Mesenchymal stem cell (in vitro differentiated cells and primary cell): ENCODE data around the gene OR1E1. TPM values are rescaled to one million over a fixed set of nuclear protein-coding genes. Genes with fewer than 3 reads are reported as not detected.
"Not testable (repeated sequence)": the region's sequence is repeated elsewhere in the genome, so short reads cannot be mapped to it uniquely, and the experiment has no call there.

Source experiments
- DNase-seq: peaks from one replicate; pipeline ENCODE4 v3.0.0-alpha.2; 2013
- H2AFZ ChIP-seq: one replicate; pipeline ENCODE4 v1.6.1; 2013; ENCODE audit warnings: low read depth, mild to moderate bottlenecking, control low read depth, inconsistent platforms, low read length, moderate library complexity
- H2AK5ac ChIP-seq: 2 replicates; pipeline ENCODE4 v1.6.1; 2013; ENCODE audit warnings: low read length, moderate library complexity, mild to moderate bottlenecking, inconsistent platforms; ENCODE audit not compliant: severe bottlenecking
- H2BK120ac ChIP-seq: one replicate; pipeline ENCODE4 v1.6.1; 2013; ENCODE audit warnings: low read depth, mild to moderate bottlenecking, inconsistent platforms, low read length, moderate library complexity
- H2BK12ac ChIP-seq, 2 experiments: one replicate each; pipeline ENCODE4 v1.6.1; 2013; ENCODE audit warnings: inconsistent platforms in 2 of 2, low read length in 2 of 2, mild to moderate bottlenecking in 2 of 2, moderate library complexity in 2 of 2, control low read depth in 1 of 2
- H2BK15ac ChIP-seq: one replicate; pipeline ENCODE4 v1.6.1; 2013; ENCODE audit warnings: mild to moderate bottlenecking, low read depth, inconsistent platforms; ENCODE audit not compliant: poor library complexity, severe bottlenecking
- H2BK5ac ChIP-seq: 2 replicates; pipeline ENCODE4 v1.6.1; 2013; ENCODE audit warnings: low read depth, mild to moderate bottlenecking, low read length, control low read depth, inconsistent platforms; ENCODE audit not compliant: poor library complexity, severe bottlenecking
- H3K14ac ChIP-seq, 2 experiments: one replicate each; pipeline ENCODE4 v1.6.1; 2013; ENCODE audit warnings: inconsistent platforms in 2 of 2, low read length in 2 of 2, control low read depth in 1 of 2, mild to moderate bottlenecking in 1 of 2, moderate library complexity in 1 of 2
- H3K18ac ChIP-seq, 2 experiments: one replicate each; pipeline ENCODE4 v1.6.1; 2013; ENCODE audit warnings: inconsistent platforms in 2 of 2, low read length in 2 of 2, control low read depth in 1 of 2, low read depth in 1 of 2, mild to moderate bottlenecking in 1 of 2
- H3K23ac ChIP-seq, 2 experiments: one replicate each; pipeline ENCODE4 v1.6.1; 2013; ENCODE audit warnings: inconsistent platforms in 2 of 2, low read length in 2 of 2, mild to moderate bottlenecking in 2 of 2, moderate library complexity in 2 of 2, control low read depth in 1 of 2
- H3K27ac ChIP-seq: 2 replicates; pipeline ENCODE4 v1.5.1; 2013; ENCODE audit warnings: mild to moderate bottlenecking, moderate library complexity, low read length, control low read depth, inconsistent platforms; ENCODE audit not compliant: poor library complexity, severe bottlenecking
- H3K27me3 ChIP-seq, 2 experiments: 2 replicates each; pipeline versions ENCODE4 v1.6.1 to v1.7.0; 2013; ENCODE audit warnings: low read length in 2 of 2, mild to moderate bottlenecking in 2 of 2, moderate library complexity in 2 of 2, control low read depth in 1 of 2, inconsistent platforms in 1 of 2; ENCODE audit not compliant: control insufficient read depth in 1 of 2, insufficient read depth in 1 of 2
- H3K36me3 ChIP-seq, 2 experiments: 2 replicates each; pipeline versions ENCODE4 v1.6.1 to v1.7.0; 2013; ENCODE audit warnings: low read length in 2 of 2, control low read depth in 1 of 2, inconsistent platforms in 1 of 2, low read depth in 1 of 2, mild to moderate bottlenecking in 1 of 2; ENCODE audit not compliant: insufficient read depth in 2 of 2, control insufficient read depth in 1 of 2
- H3K4ac ChIP-seq, 2 experiments: one replicate each; pipeline ENCODE4 v1.6.1; 2013; ENCODE audit warnings: inconsistent platforms in 2 of 2, low read length in 2 of 2, mild to moderate bottlenecking in 2 of 2, moderate library complexity in 2 of 2, control low read depth in 1 of 2, low read depth in 1 of 2
- H3K4me1 ChIP-seq: 2 replicates; pipeline ENCODE4 v1.6.1; 2013; ENCODE audit warnings: low read depth, low read length, control low read depth; ENCODE audit not compliant: control insufficient read depth, insufficient read depth
- H3K4me2 ChIP-seq: 2 replicates; pipeline ENCODE4 v1.6.1; 2013; ENCODE audit warnings: low read length, mild to moderate bottlenecking, inconsistent platforms; ENCODE audit not compliant: poor library complexity, severe bottlenecking
- H3K4me3 ChIP-seq, 2 experiments: 2 replicates each; pipeline versions ENCODE4 v1.5.1 to v1.7.0; 2013; ENCODE audit warnings: low read length in 2 of 2, mild to moderate bottlenecking in 2 of 2, control low read depth in 1 of 2, low read depth in 1 of 2; ENCODE audit not compliant: insufficient read depth in 1 of 2
- H3K79me1 ChIP-seq: replicated peaks from 2 replicates; pipeline ENCODE4 v1.6.1; 2013; ENCODE audit warnings: mild to moderate bottlenecking, control low read depth, low read length, inconsistent platforms; ENCODE audit not compliant: poor library complexity, severe bottlenecking
- H3K9ac ChIP-seq: 2 replicates; pipeline ENCODE4 v1.7.0; 2013; ENCODE audit warnings: mild to moderate bottlenecking, low read length, moderate library complexity
- H3K9me3 ChIP-seq: 2 replicates; pipeline ENCODE4 v1.7.0; 2013; ENCODE audit warnings: mild to moderate bottlenecking, low read length; ENCODE audit not compliant: control insufficient read depth
- H4K8ac ChIP-seq: one replicate; pipeline ENCODE4 v1.6.1; 2013; ENCODE audit warnings: inconsistent platforms, mild to moderate bottlenecking, low read length, moderate library complexity
- H4K91ac ChIP-seq: one replicate; pipeline ENCODE4 v1.6.1; 2013; ENCODE audit warnings: mild to moderate bottlenecking, low read length, inconsistent platforms
- WGBS: methylation state at CpG from one replicate; pipeline ENCODE4 v1.1.7; 2013; ENCODE audit warnings: mixed read lengths; 5-methylcytosine and 5-hydroxymethylcytosine counted together
- small RNA-seq: library from polyadenylated mRNA; stranded (forward); fragments of <200 nt; extraction: miRNeasy Mini kit (QIAGEN cat#:217004); gene quantifications from one replicate; pipeline ENCODE3, GENCODE V24; 2013; ENCODE audit warnings: low read depth

The OR1E1 gene

GRCh38 chr17:3381957-3382356 lies 16.3 kb downstream of the OR1E1 start:
- H3K4me1 ChIP-seq = no peaks in the 10 kb centered on the region
- no peak overlapping the region for H3K4me2 ChIP-seq
- H2AK5ac ChIP-seq = no peak overlapping the region
- H2BK5ac ChIP-seq = no peak overlapping the region
- H2BK12ac ChIP-seq = no peak overlapping the region
- no peak overlapping the region for H2AFZ ChIP-seq
- H3K27me3 ChIP-seq = peaks cover 0 to 6% of the 10 kb centered on the region in 2 experiments
- no peak overlapping the region for H3K4me3 ChIP-seq
- H3K27ac ChIP-seq = no peak overlapping the region
- no peaks in the 10 kb centered on the region for H3K36me3 ChIP-seq
- H3K9me3 ChIP-seq = peaks cover 2% of the 10 kb centered on the region
- no peak overlapping the region for H4K8ac ChIP-seq
- no peak overlapping the region for H3K23ac ChIP-seq
- H3K9ac ChIP-seq = no peak overlapping the region
- H3K18ac ChIP-seq = no peak overlapping the region
- no peak overlapping the region for H3K14ac ChIP-seq
- no peak overlapping the region for H3K4ac ChIP-seq
- 76% methylated on average over 5 of the region's 5 CpGs for WGBS
- H2BK15ac ChIP-seq = no peak overlapping the region
- H3K79me1 ChIP-seq = no peaks in the 10 kb centered on the region
- DNase-seq = no peak
- H4K91ac ChIP-seq = no peak overlapping the region
- H2BK120ac ChIP-seq = no peak overlapping the region

- Histone ChIP-seq H4K91ac (no peak overlapping the region), H3K14ac (no peak overlapping the region), H2BK120ac (no peak overlapping the region), H2AK5ac (no peak overlapping the region), H3K4me1 (no peaks in the 10 kb centered on the region), H2BK15ac (no peak overlapping the region), H3K79me1 (no peaks in the 10 kb centered on the region), H3K27me3 (no peaks in the 10 kb centered on the region), H4K8ac (no peak overlapping the region), H2BK12ac (no peak overlapping the region), H3K36me3 (no peaks in the 10 kb centered on the region), H3K9ac (no peak overlapping the region), H3K9me3 (peaks cover 9% of the 10 kb centered on the region), H3K18ac (no peak overlapping the region), H3K27ac (no peak overlapping the region), H3K4me2 (no peak overlapping the region), H3K23ac (no peak overlapping the region), H2AFZ (no peak overlapping the region), H3K4me3 (no peak overlapping the region), H3K4ac (no peak overlapping the region), H2BK5ac (no peak overlapping the region)
- DNase-seq = no peak
- WGBS = 58% methylated on average over 8 of the region's 8 CpGs
Measured at GRCh38 chr17:3378321-3378720, 19.9 kb downstream of the OR1E1 start.

- not testable (repeated sequence) for H2AFZ ChIP-seq, H3K27me3 ChIP-seq, H3K4ac ChIP-seq, H3K14ac ChIP-seq, H2BK5ac ChIP-seq, H4K8ac ChIP-seq, H3K4me1 ChIP-seq, H3K4me3 ChIP-seq, H3K27ac ChIP-seq, H3K36me3 ChIP-seq, H3K9ac ChIP-seq, H4K91ac ChIP-seq, H2AK5ac ChIP-seq, H2BK12ac ChIP-seq, H2BK15ac ChIP-seq, H2BK120ac ChIP-seq, H3K4me2 ChIP-seq, H3K18ac ChIP-seq, H3K79me1 ChIP-seq, H3K23ac ChIP-seq, DNase-seq
- WGBS = 93% methylated on average over 5 of the region's 31 CpGs
- peaks cover 10% of the 10 kb centered on the region for H3K9me3 ChIP-seq
Measured at GRCh38 chr17:3371167-3371566, 27.0 kb downstream of the OR1E1 start.

Small RNA genes lying within 50 kb of the gene (small RNA-seq; reads per million reads assigned to genes)
- not detected for gene OR1AC1P
